ENCODE data around the gene PRKCE.

The PRKCE gene

DNA sequence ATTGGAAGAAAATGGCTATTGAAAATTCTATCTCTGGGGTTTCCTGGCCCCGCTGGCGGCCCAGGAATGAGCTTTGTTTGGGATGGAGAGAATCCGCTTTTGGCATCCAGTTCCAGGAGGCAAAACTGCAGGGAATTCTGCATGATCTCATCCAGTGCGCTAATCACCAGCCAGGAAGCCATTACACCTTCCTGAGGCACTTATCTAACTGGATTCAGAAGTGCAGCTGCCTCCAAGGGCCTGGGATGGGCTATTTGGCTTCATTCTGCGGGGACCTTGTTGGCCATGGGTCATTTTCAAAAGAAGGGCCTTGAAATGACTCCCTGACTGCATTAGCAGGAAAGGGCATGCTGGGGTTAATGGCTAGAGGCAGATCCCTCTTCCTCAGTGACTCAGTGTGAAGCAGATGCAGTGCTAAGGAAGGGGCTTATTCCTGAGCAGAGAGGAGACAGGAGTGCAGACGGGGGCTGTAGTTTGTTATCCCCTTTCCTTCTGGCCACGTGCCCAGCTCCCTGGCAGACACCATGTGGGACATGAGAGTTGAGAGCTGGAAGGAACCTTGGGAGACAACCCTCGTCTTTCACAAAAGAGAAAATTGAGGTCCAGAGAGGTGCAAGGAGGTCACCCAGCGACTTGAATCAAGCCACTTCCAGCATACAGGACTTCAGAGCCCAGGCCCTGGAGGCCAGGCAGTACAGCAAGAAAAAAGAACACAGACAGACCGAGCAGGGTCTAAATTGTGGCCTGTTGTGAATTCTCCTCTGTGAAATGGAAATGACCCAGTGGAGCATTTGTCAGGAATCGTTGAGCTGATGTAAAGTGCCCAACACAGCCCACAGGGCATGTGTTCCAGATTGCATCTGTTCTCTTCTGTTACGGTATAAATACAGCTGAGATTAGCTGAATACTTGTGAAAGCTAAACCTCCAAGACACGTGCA is 161.8 kb downstream of the PRKCE start:
- H3K4me3 ChIP-seq (replicated peaks in 1 of 2; ENCODE audit: low read depth in 2 of 2, low read length in 2 of 2): no peak overlapping the region
- DNase-seq (ENCODE audit: low read depth in 2 of 2): peak; percentile 15 to 61
- TF ChIP-seq CTCF (IDR thresholded peaks at IDR 0.05; ENCODE audit: low read depth, low read length): no peak

GRCh38 chr2:45814488-45814887 is 163.0 kb downstream of the PRKCE start:
- no peak for TF ChIP-seq CTCF (IDR thresholded peaks at IDR 0.05; ENCODE audit: low read depth, low read length)
- peak in 1 of 2 donors; percentile 36 for DNase-seq (ENCODE audit: low read depth in 2 of 2)
- no peak overlapping the region for H3K4me3 ChIP-seq (replicated peaks in 1 of 2; ENCODE audit: low read depth in 2 of 2, low read length in 2 of 2)

DNA sequence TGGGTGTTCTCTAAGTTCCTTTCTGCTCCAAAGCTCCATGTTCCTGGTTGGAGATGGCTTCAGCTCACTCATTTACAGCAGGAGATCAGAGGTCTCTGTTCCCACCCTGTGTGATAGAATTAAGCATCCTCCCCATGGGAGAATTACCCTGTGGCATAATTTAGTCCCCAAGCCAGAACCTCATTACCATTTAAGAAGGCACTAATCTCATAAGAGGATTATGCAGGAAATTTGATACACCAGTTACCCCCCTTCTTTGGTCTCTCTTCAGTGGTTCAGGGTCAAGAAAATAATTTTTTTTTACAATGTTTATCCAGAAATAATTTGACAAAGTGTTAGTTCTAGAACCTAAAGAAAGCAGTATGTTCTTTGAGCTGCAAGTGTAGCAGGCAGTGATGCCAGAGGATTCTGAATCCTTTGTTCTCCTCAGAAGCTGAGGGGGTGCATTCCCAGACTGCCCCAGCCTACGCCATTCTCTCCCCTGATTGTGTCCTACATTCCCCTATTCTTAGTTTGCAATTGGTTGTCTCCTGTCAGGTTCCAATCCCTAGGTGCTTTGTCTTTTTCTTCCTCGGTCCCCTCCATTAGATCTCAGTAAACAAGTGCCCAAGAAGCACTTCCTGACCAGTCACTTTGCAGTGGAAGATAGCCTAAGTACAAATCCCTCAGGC is 163.6 kb downstream of the PRKCE start:
- no peak for TF ChIP-seq CTCF (IDR thresholded peaks at IDR 0.05; ENCODE audit: low read depth, low read length)

DNA sequence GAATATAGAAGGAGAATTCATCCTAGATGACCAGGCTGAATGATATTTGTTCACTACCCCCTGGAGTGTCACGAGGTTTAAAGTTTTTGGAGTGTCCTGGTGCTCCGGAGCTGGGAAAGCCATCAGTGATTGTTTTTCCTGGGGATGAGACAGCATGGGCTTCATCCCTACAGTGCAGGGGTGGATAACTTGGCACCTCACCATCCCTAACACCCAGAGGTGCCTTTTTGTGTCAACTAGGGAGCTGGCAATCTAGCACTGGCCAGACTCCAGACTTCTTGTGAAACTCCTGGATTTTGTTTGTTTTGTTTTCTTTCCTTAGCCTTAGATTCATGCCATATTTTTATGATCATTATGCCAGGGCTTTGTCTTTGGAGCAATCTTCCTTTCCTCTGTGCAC is 164.8 kb downstream of the PRKCE start:
- no peak overlapping the region for H3K4me3 ChIP-seq (replicated peaks in 1 of 2; ENCODE audit: low read depth in 2 of 2, low read length in 2 of 2)
- peak; percentile 40 to 65 for DNase-seq (ENCODE audit: low read depth in 2 of 2)
- TF ChIP-seq CTCF (IDR thresholded peaks at IDR 0.05; ENCODE audit: low read depth, low read length): no peak

More for the DNA sequence above, 163.6 kb downstream of the PRKCE start:
- H3K4me3 ChIP-seq (replicated peaks in 1 of 2; ENCODE audit: low read depth in 2 of 2, low read length in 2 of 2): no peak overlapping the region
- DNase-seq (ENCODE audit: low read depth in 2 of 2): no peak

DNA sequence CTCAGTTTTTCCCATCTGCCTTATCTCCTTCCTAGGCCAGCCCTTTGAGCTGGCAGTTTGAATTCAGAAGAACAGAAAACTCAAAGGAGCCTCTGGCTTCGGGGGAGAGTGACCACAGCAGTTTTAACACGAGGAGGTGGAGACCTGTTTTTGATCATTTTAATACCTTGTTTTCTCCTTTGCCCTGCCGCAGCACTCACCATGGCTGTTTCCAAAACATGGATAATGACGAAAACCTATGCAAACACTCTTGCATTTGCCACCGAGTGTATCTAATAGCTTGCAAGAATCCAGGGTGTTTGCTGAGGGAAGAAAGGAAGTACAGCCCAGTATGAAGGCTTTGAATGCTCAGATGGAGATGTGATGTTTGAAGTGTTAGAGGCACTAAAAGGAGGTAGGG is 167.1 kb downstream of the PRKCE start:
- no peak overlapping the region for H3K4me3 ChIP-seq (replicated peaks in 1 of 2; ENCODE audit: low read depth in 2 of 2, low read length in 2 of 2)
- no peak for DNase-seq (ENCODE audit: low read depth in 2 of 2)
- TF ChIP-seq CTCF (IDR thresholded peaks at IDR 0.05; ENCODE audit: low read depth, low read length): no peak

DNA sequence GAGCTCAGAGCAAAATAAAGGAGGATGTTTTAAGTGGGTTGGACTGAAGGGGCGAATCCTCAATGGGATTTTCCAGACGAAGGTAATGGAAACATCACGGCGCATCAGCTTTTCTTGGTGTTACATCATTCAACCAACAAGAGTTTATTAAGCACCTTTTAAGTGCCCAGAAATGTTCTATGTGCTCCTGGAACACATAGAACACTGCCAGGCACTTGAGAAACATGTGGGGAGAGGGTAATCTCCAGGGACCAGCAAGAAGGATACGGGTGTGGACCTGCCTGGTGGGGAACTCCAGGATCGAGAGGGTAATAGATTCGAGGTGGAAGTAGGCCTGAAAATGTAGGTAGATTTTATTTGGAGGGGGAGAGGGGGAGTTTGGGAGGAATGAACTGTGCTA is 168.6 kb downstream of the PRKCE start:
- DNase-seq (ENCODE audit: low read depth in 2 of 2): no peak
- no peak for TF ChIP-seq CTCF (IDR thresholded peaks at IDR 0.05; ENCODE audit: low read depth, low read length)
- no peak overlapping the region for H3K4me3 ChIP-seq (replicated peaks in 1 of 2; ENCODE audit: low read depth in 2 of 2, low read length in 2 of 2)
